Kidney capillary endothelial cell (primary cell): Measurements from ENCODE around the gene PARP6.

Source experiments
- DNase-seq: peaks from one replicate; pipeline ENCODE4 v3.0.0-alpha.2; 2018; ENCODE audit warnings: low spot score

PARP6 gene

DNA sequence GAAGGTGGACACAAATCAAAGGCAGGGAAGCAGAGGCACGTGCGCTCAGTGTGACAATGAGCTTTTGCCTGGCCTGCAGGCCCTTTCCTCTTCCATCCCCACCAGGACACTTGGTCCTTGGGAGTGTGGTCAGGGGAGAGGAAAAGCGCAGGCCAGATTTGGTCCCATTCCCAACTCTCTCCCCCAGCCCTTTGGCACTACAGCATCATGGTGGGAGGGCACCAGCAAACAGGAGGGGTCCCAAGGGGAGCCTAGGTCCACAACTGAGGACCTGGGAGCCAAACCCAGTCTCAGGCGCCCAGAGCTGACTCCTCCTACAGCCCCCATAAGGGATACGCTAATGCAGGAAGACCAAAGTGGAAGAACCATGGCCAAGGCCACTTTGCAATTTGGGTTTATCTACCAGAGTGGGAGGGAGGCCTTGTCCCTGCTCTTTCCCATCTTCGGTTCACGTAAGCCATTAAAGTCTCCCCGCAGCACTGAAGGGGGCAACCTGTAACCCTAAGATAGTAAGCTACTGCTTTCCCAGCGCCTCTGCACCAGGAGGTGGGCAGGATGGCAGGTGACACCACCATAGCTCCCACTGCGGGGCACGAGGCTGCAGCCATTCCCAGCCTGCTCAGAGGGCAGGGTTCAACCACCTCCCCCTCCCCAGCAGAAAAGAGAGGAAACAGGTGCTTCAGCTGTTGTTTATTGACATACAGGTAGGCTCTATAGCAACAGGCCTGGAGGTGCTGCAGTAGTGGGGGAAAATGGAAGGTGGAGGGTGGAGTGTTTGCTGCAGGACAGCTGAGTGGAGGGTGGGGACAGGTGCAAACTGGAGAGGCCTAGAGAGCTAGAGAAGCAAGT, 73.8 kb downstream of the PARP6 start:
- DNase-seq = no peak

- DNase-seq = peak; percentile 14
These were observed 74.6 kb downstream of the PARP6 start, which contains the start of gene GRAMD2A for GRCh38 chr15:72197460-72198355. Gene GRAMD2A (minus strand): TSS chr15:72197787.

GRCh38 chr15:72197041-72197459, 75.3 kb downstream of the PARP6 start:
- DNase-seq = no peak

DNA sequence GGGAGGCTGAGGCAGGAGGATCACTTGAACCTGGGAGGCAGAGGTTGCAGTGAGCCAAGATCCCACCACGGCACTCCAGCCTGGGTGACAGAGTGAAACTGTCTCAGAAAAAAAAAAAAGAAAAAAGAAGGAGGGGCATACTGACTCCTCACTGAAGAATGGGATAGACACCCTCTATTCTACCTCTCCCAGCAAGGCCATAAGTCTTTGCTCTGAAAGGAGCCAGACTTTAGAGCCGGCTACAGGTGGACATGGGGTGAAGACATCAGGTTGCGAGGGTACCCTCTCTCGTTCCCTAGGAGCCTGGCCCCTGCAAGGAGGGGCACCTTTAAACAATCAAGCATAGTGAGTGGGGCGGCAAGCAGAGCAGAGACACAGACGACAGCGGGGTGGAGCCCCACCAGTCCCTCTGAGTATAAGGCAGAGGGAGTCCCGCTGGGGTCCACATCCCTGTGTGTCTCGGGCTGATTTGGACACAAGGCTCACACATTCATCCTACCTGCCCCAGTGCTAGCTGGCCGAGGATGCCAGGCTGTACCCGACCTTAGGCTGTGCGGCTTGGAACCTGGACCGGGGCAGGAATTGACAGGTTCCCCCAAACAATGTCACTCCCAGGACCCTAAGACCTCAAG, 75.8 kb downstream of the PARP6 start:
- no peak for DNase-seq

- DNase-seq = no peak
These were observed 77.2 kb downstream of the PARP6 start for GRCh38 chr15:72195101-72195511.

- DNase-seq = no peak
These were observed 78.4 kb downstream of the PARP6 start for GRCh38 chr15:72193836-72194396.

- DNase-seq = no peak
These were observed 79.9 kb downstream of the PARP6 start for GRCh38 chr15:72192416-72192815.
